AG09309 (cell line): Measurements from ENCODE around the gene VAMP3.
"Not testable (repeated sequence)": the region's sequence is repeated elsewhere in the genome, so short reads cannot be mapped to it uniquely, and the experiment has no call there.

Experiments
- DNase-seq: peaks from one replicate; pipeline ENCODE4 v3.0.0-alpha.2; 2010; ENCODE audit warnings: low read depth
- H3K4me3 ChIP-seq: 2 replicates; pipeline ENCODE4 v1.5.1; 2011; ENCODE audit warnings: mild to moderate bottlenecking, low read depth, low read length, moderate library complexity; ENCODE audit not compliant: control insufficient read depth
- TF ChIP-seq, protein P1 (sequence below): IDR thresholded peaks from 2 replicates; pipeline ENCODE4 v1.5.1; 2011; ENCODE audit warnings: mild to moderate bottlenecking, low read depth, low read length, inconsistent platforms; ENCODE audit not compliant: insufficient read depth, control insufficient read depth; ENCODE audit errors: missing control alignments

The VAMP3 gene

DNA sequence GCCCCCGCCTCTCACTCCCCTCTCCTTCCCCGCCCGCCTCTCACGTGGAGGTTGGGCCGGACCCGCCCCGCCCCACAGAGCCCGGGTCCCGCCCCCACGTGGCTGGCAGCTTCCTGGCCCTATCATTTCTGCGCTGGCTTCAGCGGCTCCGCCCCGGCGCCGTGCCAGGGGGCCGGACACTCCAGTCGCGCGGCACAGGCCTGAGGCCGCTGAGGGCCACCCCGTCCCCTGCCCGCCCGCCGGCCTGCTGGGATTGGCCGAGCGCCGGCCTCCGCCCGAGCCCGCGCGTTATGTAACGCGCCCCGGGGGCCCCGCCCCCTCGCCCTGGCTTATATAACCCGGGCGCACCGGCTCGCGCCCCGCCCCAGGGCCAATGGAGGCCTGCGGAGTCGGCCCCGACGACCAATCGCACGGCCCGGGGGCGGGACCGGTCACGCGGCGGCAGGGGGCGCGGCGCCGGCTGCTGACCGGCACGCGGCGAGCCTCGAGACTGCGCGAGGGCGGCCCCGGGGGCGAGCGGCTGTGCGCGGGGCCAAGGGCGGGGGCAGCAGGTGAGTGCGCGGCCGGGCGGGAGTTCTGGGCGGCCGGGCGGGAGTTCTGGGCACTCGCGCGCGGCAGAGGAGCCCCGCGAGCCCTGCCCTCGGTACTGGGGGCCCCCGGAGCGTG, 12.9 kb downstream of the VAMP3 start, which contains the start of gene PER3:
TSS of gene PER3 (plus strand) at position 466 of the 666 bp plus-strand sequence. CDS start 587 bp downstream, outside the sequence.
- TF ChIP-seq, protein P1, sequence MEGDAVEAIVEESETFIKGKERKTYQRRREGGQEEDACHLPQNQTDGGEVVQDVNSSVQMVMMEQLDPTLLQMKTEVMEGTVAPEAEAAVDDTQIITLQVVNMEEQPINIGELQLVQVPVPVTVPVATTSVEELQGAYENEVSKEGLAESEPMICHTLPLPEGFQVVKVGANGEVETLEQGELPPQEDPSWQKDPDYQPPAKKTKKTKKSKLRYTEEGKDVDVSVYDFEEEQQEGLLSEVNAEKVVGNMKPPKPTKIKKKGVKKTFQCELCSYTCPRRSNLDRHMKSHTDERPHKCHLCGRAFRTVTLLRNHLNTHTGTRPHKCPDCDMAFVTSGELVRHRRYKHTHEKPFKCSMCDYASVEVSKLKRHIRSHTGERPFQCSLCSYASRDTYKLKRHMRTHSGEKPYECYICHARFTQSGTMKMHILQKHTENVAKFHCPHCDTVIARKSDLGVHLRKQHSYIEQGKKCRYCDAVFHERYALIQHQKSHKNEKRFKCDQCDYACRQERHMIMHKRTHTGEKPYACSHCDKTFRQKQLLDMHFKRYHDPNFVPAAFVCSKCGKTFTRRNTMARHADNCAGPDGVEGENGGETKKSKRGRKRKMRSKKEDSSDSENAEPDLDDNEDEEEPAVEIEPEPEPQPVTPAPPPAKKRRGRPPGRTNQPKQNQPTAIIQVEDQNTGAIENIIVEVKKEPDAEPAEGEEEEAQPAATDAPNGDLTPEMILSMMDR: no peak
- H3K4me3 ChIP-seq: peak within 1 kb of the TSS; percentile 65
- DNase-seq: peak; percentile 86

DNA sequence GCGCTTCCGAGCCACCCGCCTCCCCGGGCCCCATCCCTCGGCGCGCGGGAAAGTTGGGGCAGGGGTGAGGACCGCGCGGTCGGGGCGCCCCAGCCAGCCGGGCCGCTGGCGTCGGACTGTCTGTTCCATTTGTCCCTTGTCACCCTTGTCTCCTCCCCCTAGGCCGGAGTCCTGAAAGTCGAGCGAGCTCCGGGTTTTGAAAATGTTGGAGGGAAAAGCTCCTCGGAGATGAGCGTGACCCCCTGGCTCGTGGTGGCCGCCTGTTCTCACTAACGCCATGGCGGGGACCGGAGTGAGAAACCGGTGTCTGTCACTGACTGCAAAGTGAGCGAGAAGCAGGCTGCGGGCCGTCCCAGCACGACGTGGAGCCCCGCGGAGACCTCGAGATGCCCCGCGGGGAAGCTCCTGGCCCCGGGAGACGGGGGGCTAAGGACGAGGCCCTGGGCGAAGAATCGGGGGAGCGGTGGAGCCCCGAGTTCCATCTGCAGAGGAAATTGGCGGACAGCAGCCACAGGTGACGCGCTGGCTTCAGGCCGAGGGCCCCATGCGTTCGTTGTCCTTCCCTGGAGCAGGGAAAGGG, 13.5 kb downstream of the VAMP3 start:
- no peak for DNase-seq
- H3K4me3 ChIP-seq: peak overlapping the region; percentile 57
- TF ChIP-seq, protein P1: no peak

DNA sequence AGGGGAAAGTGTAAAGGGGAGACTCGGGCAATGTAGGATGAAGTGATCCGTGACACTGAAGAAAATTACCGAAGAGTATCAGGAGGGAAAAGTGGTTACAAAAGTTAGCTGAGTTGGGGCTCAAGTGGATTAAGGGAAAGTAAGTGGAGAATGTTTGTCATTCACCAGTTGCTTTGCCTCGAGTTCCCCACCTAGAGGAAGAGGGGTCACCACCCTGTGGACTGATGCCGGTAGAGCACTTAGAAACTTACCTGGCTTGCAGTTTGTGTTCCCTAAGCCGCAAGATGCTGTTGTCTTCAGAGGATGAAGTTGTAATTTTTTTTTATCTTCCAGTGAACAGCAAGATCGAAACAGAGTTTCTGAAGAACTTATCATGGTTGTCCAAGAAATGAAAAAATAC, 14.0 kb downstream of the VAMP3 start:
- TF ChIP-seq, protein P1: no peak
- H3K4me3 ChIP-seq: peak overlapping the region; percentile 57
- DNase-seq: no peak

DNA sequence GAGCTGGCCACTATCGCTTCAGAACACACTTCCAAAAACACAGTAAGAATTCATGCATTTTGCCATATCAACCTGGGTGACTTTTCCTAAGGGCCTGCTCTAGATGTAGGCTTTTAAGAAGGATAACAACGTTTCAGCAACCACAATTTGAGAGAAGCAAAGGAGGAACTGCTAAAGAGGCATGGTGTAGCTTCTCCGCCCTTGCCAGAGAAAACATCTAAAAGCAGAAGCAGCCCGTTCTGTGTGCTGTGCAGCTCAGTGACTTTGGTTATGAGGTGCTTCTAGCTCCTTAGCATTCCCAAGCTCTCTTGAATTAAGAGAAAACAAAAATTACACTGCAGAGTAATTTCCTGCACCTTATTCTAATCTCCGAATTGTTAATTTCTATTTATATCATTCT, 15.7 kb downstream of the VAMP3 start:
- no peak for DNase-seq
- H3K4me3 ChIP-seq: no peak overlapping the region
- TF ChIP-seq, protein P1: no peak

DNA sequence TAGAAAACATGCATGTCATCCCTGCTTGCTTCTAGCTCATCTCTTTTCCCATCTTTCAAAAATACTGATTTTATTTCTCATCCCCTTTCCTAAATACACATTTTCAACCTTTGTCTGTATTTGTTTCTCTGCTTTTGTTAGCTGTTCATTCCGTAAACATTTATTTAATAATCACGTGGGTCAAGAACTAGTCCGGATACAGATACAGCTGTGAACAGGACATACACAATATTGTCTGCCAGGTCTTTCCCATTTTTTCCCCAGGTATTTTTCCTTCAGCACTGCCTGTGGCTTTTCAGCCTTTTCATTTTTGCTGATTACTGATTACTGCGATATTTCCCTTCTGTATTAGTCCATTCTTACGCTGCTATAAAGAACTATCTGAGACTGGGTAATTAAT, 18.7 kb downstream of the VAMP3 start:
- no peak overlapping the region for H3K4me3 ChIP-seq
- TF ChIP-seq, protein P1: no peak
- DNase-seq: no peak

DNA sequence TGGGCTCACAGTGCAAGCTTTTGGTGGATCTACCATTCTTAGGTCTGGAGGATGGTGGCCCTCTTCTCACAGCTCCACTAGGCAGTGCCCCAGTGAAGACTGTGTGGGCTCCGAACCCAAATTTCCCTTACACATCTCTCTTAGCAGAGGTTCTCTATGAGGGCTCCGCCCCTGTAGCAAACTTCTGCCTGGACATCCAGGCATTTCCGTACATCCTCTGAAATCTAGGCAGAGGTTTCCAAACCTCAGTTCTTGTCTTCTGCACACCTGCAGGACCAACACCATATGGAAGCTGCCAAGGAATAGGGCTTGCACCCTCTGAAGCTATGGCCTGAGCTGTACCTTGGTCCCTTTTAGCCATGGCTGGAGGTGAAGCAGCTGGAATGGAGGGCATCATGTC, 19.9 kb downstream of the VAMP3 start:
- H3K4me3 ChIP-seq, DNase-seq: not testable (repeated sequence)

DNA sequence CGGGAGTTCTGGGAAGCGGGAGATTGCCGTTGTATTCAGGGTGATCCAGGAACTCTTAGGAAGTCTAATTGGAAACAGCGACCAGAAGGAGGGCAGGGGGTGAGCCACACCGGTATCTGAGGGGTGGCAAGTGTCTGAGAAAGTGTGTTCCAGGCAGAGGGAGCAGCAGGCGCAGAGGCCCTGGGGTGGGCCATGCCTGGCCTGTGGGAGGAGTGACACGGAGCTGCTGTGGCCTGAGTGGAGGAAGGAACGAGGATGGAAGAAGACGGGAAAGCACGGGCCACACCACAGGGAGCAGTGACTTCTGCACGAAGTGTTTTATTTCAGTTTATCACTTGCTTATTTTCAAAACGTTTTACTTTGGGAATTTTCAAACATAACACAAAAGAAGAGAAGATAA, 24.3 kb downstream of the VAMP3 start:
- TF ChIP-seq, protein P1: no peak

More for the DNA sequence above, 24.3 kb downstream of the VAMP3 start:
- no peak overlapping the region for H3K4me3 ChIP-seq
- DNase-seq: no peak
